Activated CD4-positive, alpha-beta memory T cell treated with anti-CD3 and anti-CD28 coated beads, Interleukin-2, amount 10 ng/mL, durations not matched to agents 7 days and 5 days (primary cell): ENCODE results near the gene CEP350. TPM values are rescaled to one million over a fixed set of nuclear protein-coding genes. Genes with fewer than 3 reads are reported as not detected.

Source experiments
- CTCF ChIA-PET: fragments of 350-600 bp; sonication (Branson Sonifier 250); formaldehyde crosslinking; loops from one replicate; lab custom pipeline; 2021; ENCODE audit warnings: antibody characterized with exemption, inconsistent platforms; lab: Charles Lee
- POLR2A ChIA-PET: fragments of 350-600 bp; sonication (Branson Sonifier 250); formaldehyde crosslinking; loops from one replicate; lab custom pipeline; 2021; ENCODE audit warnings: antibody characterized with exemption; lab: Charles Lee
- DNase-seq: peaks from one replicate; pipeline ENCODE4 v3.0.0-alpha.2; 2020
- H3K27ac Mint-ChIP-seq: one replicate; pipeline ENCODE4 v1.8.0; 2021; ENCODE audit warnings: mild to moderate bottlenecking, mixed read lengths
- H3K27me3 Mint-ChIP-seq: one replicate; pipeline ENCODE4 v1.8.0; 2021; ENCODE audit warnings: mixed read lengths
- H3K36me3 Mint-ChIP-seq: one replicate; pipeline ENCODE4 v1.8.0; 2021; ENCODE audit warnings: low read depth, mixed read lengths
- H3K4me1 Mint-ChIP-seq: one replicate; pipeline ENCODE4 v1.8.0; 2021; ENCODE audit warnings: mixed read lengths
- H3K4me3 Mint-ChIP-seq: one replicate; pipeline ENCODE4 v1.8.0; 2021; ENCODE audit warnings: mild to moderate bottlenecking, mixed read lengths
- H3K9me3 Mint-ChIP-seq: one replicate; pipeline ENCODE4 v1.8.0; 2021; ENCODE audit warnings: mixed read lengths
- total RNA-seq, 2 experiments: library from RNA; stranded (reverse); gene quantifications; one replicate each; pipeline ENCODE4 v1.2.3, GENCODE V29; 2021

CEP350 gene
- total RNA-seq, 2 experiments from 2014 or later = 52.6 to 57.0 TPM

GRCh38 chr1:180085331-180085730 lies 130.7 kb downstream of the CEP350 start:
- Mint-ChIP-seq H3K4me1 (no peaks in the 10 kb centered on the region), H3K4me3 (no peak overlapping the region), H3K36me3 (peaks cover 28% of the 10 kb centered on the region), H3K9me3 (no peaks in the 10 kb centered on the region), H3K27ac (no peak overlapping the region), H3K27me3 (no peaks in the 10 kb centered on the region)
- no peak for DNase-seq
- ChIA-PET POLR2A (interaction anchor here (1.5 kb wide), 1 partner anchor 17 kb away, joined by 4 read pairs; no protein-coding TSS in a partner anchor), CTCF (interaction anchor here (1.5 to 1.6 kb wide), 2 partner anchors 84 to 94 kb away, joined by 5 to 6 read pairs; no protein-coding TSS in a partner anchor)

DNA sequence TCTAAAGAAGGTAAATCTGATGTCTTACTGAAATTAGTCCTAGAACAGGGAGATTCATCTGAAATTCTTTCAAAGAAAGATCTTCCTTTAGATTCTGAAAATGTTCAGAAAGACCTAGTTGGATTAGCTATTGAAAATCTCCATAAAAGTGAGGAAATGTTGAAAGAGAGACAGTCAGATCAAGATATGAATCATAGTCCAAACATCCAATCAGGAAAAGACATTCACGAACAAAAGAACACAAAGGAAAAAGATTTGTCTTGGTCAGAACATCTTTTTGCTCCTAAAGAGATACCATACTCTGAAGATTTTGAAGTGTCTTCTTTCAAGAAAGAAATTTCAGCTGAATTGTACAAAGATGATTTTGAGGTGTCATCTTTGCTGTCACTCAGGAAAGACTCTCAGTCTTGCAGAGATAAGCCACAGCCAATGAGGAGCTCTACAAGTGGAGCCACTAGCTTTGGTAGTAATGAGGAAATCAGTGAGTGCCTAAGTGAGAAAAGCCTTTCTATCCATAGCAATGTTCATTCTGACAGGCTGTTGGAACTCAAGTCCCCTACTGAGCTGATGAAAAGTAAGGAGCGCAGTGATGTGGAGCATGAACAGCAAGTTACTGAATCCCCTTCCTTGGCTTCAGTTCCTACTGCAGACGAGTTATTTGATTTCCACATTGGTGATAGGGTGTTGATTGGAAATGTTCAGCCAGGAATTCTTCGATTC lies 138.5 kb downstream of the CEP350 start:
- DNase-seq = no peak
- Mint-ChIP-seq H3K36me3 (peaks cover 57% of the 10 kb centered on the region), H3K27me3 (no peaks in the 10 kb centered on the region), H3K9me3 (no peaks in the 10 kb centered on the region), H3K27ac (no peak overlapping the region), H3K4me3 (no peak overlapping the region), H3K4me1 (no peaks in the 10 kb centered on the region)
- ChIA-PET CTCF (interaction anchor here (1.5 kb wide), 1 partner anchor 95 kb away, joined by 3 read pairs; no protein-coding TSS in a partner anchor), POLR2A (no interaction called here)

DNA sequence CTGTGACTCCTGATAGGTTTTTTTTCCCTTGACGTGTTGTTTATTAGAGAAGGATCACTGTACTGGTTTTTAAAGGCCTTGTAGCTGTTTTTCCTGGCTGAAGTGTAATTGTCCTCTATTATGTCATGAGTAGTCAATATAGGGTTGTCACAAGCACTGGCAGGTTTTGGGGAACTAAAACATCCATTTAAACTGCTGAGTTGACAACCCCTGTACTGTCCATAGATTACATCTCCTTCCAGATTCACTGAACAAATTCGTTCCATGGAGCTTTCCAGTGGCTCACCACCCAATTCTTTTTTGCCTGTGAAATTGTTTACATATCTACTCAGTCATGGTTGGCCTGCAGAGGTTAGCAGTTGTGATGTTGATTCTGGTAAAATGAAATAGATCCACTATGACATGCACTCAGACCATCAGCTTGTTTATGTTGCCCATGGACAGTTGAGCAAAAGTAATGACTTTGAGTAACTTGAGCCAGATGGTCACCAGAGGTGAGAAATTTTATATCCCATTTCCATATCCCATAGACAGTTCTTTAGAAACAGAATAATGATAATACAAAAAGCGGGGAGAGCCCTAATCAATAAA lies 140.2 kb downstream of the CEP350 start:
- no peaks in the 10 kb centered on the region for H3K9me3 Mint-ChIP-seq
- H3K4me1 Mint-ChIP-seq = no peaks in the 10 kb centered on the region
- H3K27ac Mint-ChIP-seq = no peak overlapping the region
- POLR2A ChIA-PET = no interaction called here
- DNase-seq = no peak
- no peaks in the 10 kb centered on the region for H3K27me3 Mint-ChIP-seq
- peaks cover 52% of the 10 kb centered on the region for H3K36me3 Mint-ChIP-seq
- H3K4me3 Mint-ChIP-seq = no peak overlapping the region
- CTCF ChIA-PET = no interaction called here

GRCh38 chr1:180096584-180097325 lies 142.1 kb downstream of the CEP350 start:
- peaks cover 16% of the 10 kb centered on the region for H3K4me1 Mint-ChIP-seq
- no peak overlapping the region for H3K27ac Mint-ChIP-seq
- no peaks in the 10 kb centered on the region for H3K27me3 Mint-ChIP-seq
- H3K36me3 Mint-ChIP-seq = peaks cover 60% of the 10 kb centered on the region
- no peak overlapping the region for H3K4me3 Mint-ChIP-seq
- ChIA-PET POLR2A (no interaction called here), CTCF (interaction anchor here (1.2 kb wide), 1 partner anchor 10 kb away, joined by 3 read pairs; no protein-coding TSS in a partner anchor)
- H3K9me3 Mint-ChIP-seq = no peaks in the 10 kb centered on the region
- no peak for DNase-seq

- no peaks in the 10 kb centered on the region for H3K9me3 Mint-ChIP-seq
- ChIA-PET POLR2A (no interaction called here), CTCF (interaction anchor here (1.2 kb wide), 1 partner anchor 11 kb away, joined by 3 read pairs; no protein-coding TSS in a partner anchor)
- peaks cover 16% of the 10 kb centered on the region for H3K4me1 Mint-ChIP-seq
- no peak overlapping the region for H3K4me3 Mint-ChIP-seq
- DNase-seq = no peak
- H3K27me3 Mint-ChIP-seq = no peaks in the 10 kb centered on the region
- no peak overlapping the region for H3K27ac Mint-ChIP-seq
- H3K36me3 Mint-ChIP-seq = peaks cover 57% of the 10 kb centered on the region
Measured at GRCh38 chr1:180097326-180097605, 142.7 kb downstream of the CEP350 start.

DNA sequence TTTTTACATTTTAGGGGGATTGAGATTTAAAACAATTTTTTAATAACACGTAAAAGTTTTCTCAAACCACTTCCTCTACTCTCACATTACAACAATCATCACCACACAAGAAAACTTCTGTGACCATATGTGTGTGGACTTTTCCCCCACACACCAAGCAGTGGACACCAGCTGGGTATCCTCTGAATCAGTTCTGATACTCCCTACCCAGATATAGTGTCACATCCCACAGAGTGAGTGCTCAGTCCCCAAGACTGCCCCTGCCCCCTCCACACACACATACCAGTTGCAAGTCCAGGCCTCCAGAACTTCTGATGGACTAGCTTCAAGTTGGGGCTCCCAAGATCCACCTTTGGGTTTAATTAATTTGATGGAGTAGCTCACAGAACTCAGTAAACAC lies 146.8 kb downstream of the CEP350 start:
- no peak overlapping the region for H3K27ac Mint-ChIP-seq

DNA sequence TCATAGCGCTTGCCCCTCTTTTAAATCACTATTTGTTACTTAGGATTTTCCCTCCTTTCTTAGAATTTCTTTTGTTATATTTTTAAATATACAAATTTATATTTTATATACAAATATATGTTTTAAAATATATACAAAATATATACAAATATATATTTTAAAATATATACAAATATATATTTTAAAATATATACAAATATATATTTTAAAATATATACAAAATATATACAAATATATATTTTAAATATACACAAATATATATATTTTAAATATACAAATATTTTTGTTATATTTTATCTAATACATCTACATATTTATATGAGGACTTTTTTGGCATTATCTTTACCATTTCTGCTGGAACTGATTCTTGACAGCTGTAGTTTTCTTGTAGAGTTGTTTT lies 149.2 kb downstream of the CEP350 start:
- no peaks in the 10 kb centered on the region for H3K27me3 Mint-ChIP-seq
- no peaks in the 10 kb centered on the region for H3K9me3 Mint-ChIP-seq
- H3K36me3 Mint-ChIP-seq = peaks cover 36% of the 10 kb centered on the region
- CTCF ChIA-PET = no interaction called here
- no peak overlapping the region for H3K27ac Mint-ChIP-seq
- H3K4me3 Mint-ChIP-seq = no peak overlapping the region
- DNase-seq = no peak
- peaks cover 16% of the 10 kb centered on the region for H3K4me1 Mint-ChIP-seq
- POLR2A ChIA-PET = no interaction called here

More for the DNA sequence above, 146.8 kb downstream of the CEP350 start:
- Mint-ChIP-seq H3K4me3 (no peak overlapping the region), H3K9me3 (no peaks in the 10 kb centered on the region), H3K4me1 (peaks cover 16% of the 10 kb centered on the region), H3K27me3 (no peaks in the 10 kb centered on the region), H3K36me3 (peaks cover 35% of the 10 kb centered on the region)
- CTCF ChIA-PET = interaction anchor here (1.3 to 2.7 kb wide), 3 partner anchors 11 to 78 kb away, joined by 3 to 11 read pairs (median 6); no protein-coding TSS in a partner anchor
- DNase-seq = no peak
- POLR2A ChIA-PET = interaction anchor here (1.7 kb wide), 1 partner anchor 10 kb away, joined by 6 read pairs; no protein-coding TSS in a partner anchor

GRCh38 chr1:180112091-180112490 lies 157.5 kb downstream of the CEP350 start:
- H3K27ac Mint-ChIP-seq = no peak overlapping the region
- DNase-seq = no peak
- CTCF ChIA-PET = interaction anchor here (1.1 kb wide), 1 partner anchor 20 kb away, joined by 4 read pairs; no protein-coding TSS in a partner anchor
- H3K27me3 Mint-ChIP-seq = no peaks in the 10 kb centered on the region
- no peaks in the 10 kb centered on the region for H3K4me1 Mint-ChIP-seq
- peaks cover 35% of the 10 kb centered on the region for H3K36me3 Mint-ChIP-seq
- no peaks in the 10 kb centered on the region for H3K9me3 Mint-ChIP-seq
- no peak overlapping the region for H3K4me3 Mint-ChIP-seq
- POLR2A ChIA-PET = interaction anchor here (0.8 kb wide), 1 partner anchor 24 kb away, joined by 4 read pairs; no protein-coding TSS in a partner anchor

DNA sequence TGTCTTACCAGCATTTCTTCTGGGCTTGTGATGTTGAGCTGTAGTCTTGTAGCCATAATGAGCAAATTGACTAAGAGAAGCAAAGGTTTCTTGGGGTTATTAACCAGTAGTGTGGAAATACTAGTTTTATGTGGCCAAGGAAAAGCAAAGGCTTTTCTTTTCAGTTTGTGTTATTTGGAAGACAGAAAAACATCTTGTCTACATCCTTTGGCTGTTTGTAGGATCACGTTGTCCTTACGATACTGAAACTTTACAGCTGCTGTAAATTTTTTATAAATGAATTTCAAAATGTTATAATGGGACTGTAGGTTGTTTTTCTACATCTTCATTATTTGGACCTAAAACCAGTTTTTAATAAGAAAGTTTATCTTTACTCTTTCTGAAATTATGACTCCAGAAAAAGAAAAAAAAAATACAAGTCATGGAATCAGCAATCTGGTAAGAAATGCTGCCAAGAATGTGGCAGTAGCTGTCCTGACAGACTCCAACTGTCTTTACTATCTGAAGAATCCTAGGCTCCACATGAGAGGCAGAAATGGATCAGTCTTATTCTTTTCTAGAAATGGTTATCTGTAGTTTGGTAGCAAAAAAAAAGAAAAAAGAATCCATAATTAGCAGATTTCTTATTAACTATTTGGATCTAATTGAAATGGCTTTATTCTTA lies 158.5 kb downstream of the CEP350 start:
- peaks cover 35% of the 10 kb centered on the region for H3K36me3 Mint-ChIP-seq
- H3K27me3 Mint-ChIP-seq = no peaks in the 10 kb centered on the region
- CTCF ChIA-PET = interaction anchor here (1.1 kb wide), 2 partner anchors 21 to 66 kb away, joined by 3 to 4 read pairs; no protein-coding TSS in a partner anchor
- no peak for DNase-seq
- H3K9me3 Mint-ChIP-seq = no peaks in the 10 kb centered on the region
- H3K27ac Mint-ChIP-seq = no peak overlapping the region
- H3K4me1 Mint-ChIP-seq = no peaks in the 10 kb centered on the region
- POLR2A ChIA-PET = no interaction called here
- no peak overlapping the region for H3K4me3 Mint-ChIP-seq

DNA sequence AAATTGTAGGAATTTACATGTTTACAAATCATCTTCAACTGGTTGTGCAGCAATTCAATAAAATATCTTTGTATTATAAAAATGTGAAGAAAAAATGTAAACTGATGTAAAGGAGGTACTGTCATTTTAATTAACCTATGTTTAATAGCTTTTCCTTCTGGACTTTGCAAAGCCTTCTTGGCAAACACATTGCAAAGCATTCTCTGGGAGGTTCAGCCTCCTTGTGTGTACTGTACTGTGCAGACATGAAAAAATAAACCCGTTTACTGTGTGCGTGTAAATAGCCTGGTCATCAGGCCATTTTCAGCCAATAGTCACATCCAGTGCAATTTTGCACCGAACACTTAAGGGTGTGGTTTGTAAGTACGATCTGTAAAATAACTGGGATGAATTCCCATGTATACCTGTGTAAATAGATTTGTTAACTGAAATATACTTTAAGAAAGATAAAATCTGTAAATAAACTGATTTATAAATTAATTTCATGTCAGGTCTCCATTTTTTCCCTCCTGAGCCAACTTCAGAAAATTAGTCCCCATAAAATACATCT lies 159.9 kb downstream of the CEP350 start:
- Mint-ChIP-seq H3K4me3 (no peak overlapping the region), H3K9me3 (no peaks in the 10 kb centered on the region), H3K36me3 (peaks cover 32% of the 10 kb centered on the region), H3K4me1 (no peaks in the 10 kb centered on the region), H3K27me3 (no peaks in the 10 kb centered on the region), H3K27ac (no peak overlapping the region)
- ChIA-PET POLR2A (no interaction called here), CTCF (interaction anchor here (0.6 to 1.2 kb wide), 3 partner anchors 10 to 65 kb away, joined by 3 read pairs; no protein-coding TSS in a partner anchor)
- no peak for DNase-seq

DNA sequence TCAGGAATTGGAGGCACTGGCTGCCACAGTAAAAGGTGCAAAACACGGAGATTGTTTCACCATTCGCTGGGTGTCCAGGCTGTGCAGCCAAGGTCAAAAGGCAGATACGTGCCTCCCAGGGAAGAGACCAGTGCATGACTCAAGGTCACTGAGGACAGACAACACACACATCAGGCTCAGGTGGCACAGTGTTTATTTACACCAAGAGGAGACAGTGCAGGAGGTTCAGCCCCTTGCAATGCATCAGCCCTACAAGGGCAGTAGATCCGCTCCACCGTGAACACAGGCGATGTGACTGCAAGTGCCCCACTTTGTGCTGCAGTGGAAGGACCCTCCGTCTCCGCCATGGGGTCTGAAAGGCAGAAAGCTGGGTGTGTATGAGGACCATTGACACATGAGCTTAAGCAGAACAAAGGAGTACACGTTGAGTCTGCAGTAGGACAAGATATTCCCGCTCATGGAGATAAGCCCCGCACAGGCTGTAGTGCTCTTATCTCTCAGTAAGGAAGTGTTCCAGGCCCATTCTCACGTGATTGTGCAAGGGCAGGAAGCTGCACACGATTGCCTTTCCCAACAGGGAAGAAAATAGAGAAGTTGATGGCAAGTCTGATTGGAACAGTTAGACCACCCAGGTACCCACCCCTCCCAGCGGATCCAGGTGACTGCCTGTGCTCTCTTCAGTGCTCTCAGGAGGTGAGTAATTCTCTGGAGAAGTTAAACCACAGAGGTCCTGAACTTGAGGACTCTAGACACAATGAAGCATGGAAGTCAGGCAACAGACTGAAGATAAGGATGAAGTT lies 162.6 kb downstream of the CEP350 start:
- ChIA-PET CTCF (no interaction called here), POLR2A (no interaction called here)

GRCh38 chr1:180117764-180118116 lies 163.1 kb downstream of the CEP350 start:
- DNase-seq = no peak
- ChIA-PET CTCF (no interaction called here), POLR2A (no interaction called here)
- Mint-ChIP-seq H3K27ac (no peak overlapping the region), H3K27me3 (no peaks in the 10 kb centered on the region), H3K4me3 (no peak overlapping the region), H3K36me3 (peaks cover 9% of the 10 kb centered on the region), H3K9me3 (no peaks in the 10 kb centered on the region), H3K4me1 (no peaks in the 10 kb centered on the region)

More for the DNA sequence above, 162.6 kb downstream of the CEP350 start:
- DNase-seq = no peak
- Mint-ChIP-seq H3K4me1 (no peaks in the 10 kb centered on the region), H3K36me3 (peaks cover 15% of the 10 kb centered on the region), H3K27me3 (no peaks in the 10 kb centered on the region), H3K27ac (no peak overlapping the region), H3K4me3 (no peak overlapping the region), H3K9me3 (no peaks in the 10 kb centered on the region)
